ENCODE data around the gene PTPN5.
"Not testable (repeated sequence)": the region's sequence is repeated elsewhere in the genome, so short reads cannot be mapped to it uniquely, and the experiment has no call there.

PTPN5 gene

GRCh38 chr11:18791207-18791968, at the start of gene PTPN5:
Gene PTPN5 (minus strand): TSS chr11:18791798. CDS start chr11:18771958, 19,840 bp downstream.
- peak; percentile 53 for DNase-seq

DNA sequence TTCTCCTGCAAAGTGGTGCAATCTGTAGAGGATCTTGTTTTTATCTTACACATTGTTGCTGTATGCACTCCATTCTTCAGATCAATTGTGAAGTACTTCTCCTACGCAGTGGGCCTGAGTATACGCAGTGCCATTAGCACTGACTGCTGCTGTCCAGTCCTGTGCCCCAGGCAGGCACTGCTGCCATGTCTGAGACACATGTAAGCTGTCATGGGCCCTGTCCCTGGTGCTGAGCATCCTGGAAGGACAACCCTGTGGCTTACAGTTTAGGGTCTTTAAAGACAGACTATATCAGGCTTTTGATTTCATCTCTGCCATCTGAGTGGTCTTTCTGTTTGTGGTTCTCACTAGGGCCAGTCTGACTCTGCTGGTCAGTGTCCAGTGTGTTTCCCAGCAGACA, 44.8 kb upstream of the PTPN5 start:
- DNase-seq: no peak

DNA sequence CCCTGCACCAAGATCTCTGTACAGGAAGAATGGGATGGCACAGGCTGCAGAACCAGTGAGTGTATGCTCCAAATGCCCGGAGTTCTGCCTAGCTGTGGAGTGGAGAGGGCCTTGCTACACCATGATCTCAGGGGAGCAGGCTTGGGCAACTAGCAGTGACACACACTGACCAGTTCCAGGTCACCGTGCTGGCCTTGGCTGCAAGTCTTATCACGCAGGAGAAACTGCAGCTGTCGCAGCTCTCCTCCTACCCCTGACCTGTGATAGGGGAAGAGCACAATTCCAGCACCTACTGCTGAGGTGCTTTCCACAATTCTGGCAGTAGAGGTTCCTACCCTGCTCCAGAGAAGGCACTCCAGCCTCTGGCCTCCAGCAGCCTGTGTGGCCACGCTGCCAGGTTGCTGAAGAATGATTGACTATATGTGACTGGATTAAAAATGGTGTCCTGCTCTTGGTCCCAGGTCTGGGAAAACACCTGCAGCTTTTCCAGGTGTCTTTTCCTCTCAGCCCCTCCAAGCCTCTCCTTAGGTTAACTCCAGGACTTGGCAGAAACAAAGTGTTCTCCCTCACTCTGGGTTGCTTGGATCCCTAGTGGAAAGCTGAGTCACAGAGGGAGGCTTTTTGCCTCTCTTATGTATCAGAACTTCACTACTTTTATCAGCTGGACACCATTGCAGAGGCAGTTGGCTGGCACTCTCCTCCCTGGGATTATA, 43.3 kb upstream of the PTPN5 start:
- DNase-seq: no peak

GRCh38 chr11:18820160-18820559, 28.6 kb upstream of the PTPN5 start:
- not testable (repeated sequence) for DNase-seq

GRCh38 chr11:18804199-18804999, 12.8 kb upstream of the PTPN5 start:
- DNase-seq: no peak

DNA sequence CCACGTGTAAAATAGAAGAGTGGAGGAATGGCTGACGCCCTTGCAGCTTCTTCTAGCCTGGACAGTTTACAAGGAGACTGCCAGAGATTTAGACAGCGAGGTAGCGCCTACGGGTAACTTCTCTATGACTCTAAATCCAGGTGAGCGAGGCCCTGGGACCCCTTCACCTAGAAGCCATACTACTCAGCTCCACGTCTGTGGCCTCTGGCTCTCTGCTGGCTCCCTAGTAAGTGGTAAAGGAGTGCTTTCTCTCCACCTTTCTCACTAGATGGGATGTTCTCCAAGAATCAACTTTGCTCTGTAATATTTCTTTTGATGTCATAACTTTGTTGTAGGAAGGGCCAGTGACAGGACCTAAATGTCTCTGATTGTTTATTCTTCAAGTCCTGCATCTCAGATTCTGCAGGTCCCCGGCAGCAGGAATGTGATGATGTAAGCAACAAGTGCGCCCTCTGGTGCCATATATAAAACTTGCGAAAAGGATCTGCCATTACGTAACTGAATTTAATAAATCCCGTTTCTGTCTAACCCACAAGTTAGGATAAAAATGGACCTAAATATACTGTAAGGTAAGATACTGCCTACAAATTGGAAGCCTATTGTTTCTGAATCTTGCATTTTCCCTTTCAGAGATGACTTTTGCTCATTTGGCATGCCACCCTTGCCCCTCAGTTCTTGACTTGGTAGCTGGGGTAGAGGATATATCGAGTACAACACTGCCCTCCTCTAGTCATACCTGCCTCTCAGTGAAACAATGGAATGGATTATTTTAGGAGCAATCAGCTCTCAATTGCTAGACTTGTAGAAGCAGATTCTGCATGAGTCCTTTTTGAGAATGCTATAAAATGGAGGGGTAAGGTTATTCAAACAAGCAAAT, 11.0 kb upstream of the PTPN5 start:
- DNase-seq: no peak

- no peak for DNase-seq
Measured at GRCh38 chr11:18798799-18799469, 7.3 kb upstream of the PTPN5 start.

- peak; percentile 9 for DNase-seq
Measured at GRCh38 chr11:18794956-18795355, 3.4 kb upstream of the PTPN5 start.

DNA sequence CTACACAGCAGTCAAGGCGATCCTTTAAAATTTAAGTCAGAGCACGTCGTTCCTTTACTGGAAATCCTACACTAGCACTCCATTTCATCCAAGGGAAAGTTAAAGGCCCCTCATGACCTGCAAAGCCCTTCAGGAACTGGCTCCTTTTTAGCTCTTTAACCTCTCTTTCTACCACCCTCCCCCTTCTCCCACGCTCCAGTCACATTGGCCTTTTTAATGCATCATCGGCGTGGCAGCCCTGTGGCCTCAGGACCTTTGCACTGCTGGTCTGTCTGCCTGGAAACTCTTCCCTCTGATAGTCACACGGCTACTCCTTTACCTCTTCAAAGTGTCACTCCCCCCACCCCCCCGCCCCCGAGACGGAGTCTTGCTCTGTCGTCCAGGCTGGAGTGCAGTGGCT, 1.2 kb upstream of the PTPN5 start:
- DNase-seq: peak; percentile 7

DNA sequence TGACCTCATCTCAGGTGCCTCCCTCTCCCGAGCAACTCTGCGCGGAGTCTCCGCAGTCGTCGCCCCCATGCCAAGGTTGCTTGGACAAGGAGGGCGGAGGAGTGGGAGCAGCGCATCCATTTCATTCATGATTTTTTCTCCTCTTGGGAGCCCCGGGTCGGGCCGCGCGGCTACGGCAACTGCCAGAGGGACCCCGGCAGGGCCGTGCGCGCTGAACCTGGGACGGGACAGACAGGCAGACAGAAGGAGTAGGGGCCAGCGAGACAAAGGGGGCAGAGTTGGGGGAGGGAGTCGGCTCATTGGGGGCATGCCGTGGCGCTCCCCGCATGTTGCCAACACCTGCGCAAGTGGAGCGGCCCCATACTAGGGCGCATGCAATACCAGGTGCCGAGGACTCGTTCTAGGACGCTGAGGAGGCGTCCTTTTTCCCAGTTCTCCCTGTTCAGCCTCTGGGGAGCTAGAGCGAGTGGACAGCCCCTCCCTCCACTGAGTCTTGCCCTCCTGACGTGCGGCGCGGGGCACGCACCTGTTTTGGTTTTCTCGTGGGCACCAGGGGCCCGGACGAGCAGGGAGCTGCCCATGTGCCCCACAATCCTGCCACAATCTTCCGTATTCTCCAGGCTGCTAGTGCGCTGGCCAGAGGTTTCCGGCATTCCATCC, 501 bp upstream of the PTPN5 start:
- DNase-seq: peak; percentile 55

GRCh38 chr11:18790883-18791206, 753 bp downstream of the PTPN5 start:
- peak; percentile 49 for DNase-seq

DNA sequence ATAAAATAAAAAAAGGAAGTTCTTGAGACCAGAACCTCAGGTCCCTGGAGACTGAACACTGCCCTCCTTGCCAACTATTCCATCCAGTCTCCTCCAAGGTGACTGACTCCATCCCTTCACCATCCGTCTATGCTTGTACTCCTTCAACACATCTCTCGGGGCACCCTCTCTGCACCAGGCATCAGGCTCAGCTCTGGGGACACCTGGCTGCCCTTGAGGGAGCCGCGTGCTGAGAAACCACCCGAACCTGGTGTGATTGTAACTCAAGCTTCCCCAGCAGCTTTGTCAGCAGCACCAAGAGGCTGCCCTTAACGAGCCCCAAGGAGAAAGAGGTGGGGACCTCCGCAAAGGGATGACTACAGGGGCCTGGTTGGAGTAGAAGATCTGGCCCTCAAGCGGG, 1.7 kb downstream of the PTPN5 start:
- no peak for DNase-seq

DNA sequence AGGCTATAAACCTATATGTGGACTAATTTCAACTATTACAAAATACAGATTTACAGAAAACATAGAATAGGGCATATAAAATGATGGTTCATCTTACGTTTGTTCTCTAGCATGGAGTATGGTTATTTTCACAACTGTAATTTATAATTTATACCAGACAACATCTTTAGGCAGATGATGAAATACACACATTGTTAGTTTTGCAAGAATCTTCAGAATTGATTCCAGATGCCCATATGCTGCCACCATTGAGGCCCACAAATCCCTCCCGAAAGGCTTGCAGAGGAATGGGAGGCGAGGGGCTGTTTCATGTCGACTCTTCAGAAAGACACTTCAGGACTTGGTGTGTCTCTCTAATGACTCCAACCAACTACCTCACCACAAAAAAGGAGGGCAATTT, 6.2 kb downstream of the PTPN5 start:
- no peak for DNase-seq

- DNase-seq: no peak
Measured at GRCh38 chr11:18780896-18781295, 10.7 kb downstream of the PTPN5 start.

- DNase-seq: no peak
Measured at GRCh38 chr11:18780329-18780728, 11.3 kb downstream of the PTPN5 start.

DNA sequence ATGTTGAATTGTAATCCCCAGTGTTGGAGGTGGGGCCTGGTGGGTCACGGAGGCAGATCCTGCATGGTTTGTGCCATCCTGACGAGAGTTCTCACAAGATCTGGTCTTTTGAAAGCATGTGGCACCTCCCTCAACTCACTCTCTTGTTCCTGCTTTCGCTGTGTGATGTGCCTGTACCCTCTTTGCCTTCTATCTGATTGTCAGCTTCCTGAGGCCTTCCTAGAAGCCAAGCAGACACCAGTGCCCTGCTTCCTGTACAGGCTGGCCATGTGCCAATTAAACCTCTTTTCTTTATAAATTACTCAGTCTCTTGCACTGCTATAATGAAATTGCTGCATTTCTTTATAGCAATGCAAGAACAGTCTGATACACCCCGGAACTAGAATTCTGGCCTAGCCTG, 13.1 kb downstream of the PTPN5 start:
- DNase-seq: no peak

GRCh38 chr11:18776324-18776723, 15.3 kb downstream of the PTPN5 start:
- DNase-seq: no peak

DNA sequence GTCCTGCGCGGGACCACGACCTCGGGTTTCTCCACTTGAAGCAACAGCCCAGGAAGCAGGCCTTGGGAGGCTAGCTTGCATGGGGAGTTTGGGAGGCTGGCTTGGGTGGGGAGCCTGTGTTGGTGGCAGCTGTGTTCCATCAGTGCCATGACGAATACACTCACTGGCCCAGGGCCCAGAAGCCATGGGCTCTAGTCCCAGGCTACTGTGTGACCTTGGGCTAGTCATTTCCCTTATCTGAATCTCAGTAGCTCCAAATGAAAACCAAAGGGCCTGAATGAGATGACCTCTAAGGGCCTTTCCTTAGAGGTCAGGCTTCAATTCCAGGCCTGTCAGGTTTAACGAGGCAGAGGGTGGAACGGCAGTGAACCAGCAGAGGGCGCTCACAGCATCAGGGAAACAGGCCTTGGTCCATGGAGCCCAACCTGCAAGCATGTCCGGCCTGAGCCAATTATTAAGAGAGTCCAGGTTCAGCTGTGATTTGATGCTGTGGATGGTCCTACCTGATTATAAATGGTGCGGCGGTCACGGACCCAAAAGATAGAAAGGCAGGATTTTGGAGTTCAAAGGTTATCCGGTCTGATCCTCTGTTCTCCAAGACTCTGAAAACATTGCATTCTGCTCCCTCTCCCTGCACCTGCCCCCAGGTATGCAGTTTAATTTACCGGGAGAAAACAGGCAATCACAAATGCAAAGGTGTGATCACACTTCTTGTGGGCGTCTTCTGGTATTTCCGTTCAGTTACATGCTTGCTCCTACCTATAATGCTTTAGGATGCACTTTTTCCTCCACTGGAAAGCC, 15.9 kb downstream of the PTPN5 start:
- DNase-seq: peak; percentile 82

GRCh38 chr11:18774801-18775200, 16.8 kb downstream of the PTPN5 start:
- no peak for DNase-seq

DNA sequence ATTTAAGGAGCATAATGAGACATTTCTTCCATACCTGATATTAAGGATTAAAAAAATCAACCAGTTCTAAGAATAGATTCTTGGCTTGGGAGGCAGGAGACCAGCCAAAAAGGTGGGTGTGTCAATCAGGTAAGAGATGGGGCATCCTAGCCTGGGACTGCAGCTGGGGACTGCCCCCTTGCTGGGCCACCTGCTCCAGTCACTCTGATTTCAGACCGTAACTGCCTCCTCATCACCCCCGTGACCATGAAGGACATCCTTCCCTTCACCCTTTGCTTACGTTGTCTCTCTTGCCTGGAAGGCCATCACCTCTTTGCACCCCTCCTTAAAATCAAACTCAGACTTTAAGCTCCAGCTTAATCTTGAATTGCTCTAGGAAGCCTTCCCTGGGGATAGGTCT, 17.9 kb downstream of the PTPN5 start:
- DNase-seq: no peak

- no peak for DNase-seq
Measured at GRCh38 chr11:18773104-18773503, 18.5 kb downstream of the PTPN5 start.
